Measurements from ENCODE around the gene ST7.

- TF ChIP-seq TCF7 (CRISPR knock-in tag; IDR thresholded peaks at IDR 0.05; ENCODE audit: low read depth) (no peak), CTCF (IDR thresholded peaks at IDR 0.05) (no peak), USF1 (CRISPR knock-in tag; IDR thresholded peaks at IDR 0.05) (no peak), STAT6 (CRISPR knock-in tag; conservative IDR thresholded peaks at IDR 0.05; ENCODE audit: low read depth) (no peak)
Measured at GRCh38 chr7:116910383-116910782, 42.9 kb upstream of the ST7 start.

All from WTC11 (cell line).